ENCODE data around the gene RENBP.

Gene RENBP

DNA sequence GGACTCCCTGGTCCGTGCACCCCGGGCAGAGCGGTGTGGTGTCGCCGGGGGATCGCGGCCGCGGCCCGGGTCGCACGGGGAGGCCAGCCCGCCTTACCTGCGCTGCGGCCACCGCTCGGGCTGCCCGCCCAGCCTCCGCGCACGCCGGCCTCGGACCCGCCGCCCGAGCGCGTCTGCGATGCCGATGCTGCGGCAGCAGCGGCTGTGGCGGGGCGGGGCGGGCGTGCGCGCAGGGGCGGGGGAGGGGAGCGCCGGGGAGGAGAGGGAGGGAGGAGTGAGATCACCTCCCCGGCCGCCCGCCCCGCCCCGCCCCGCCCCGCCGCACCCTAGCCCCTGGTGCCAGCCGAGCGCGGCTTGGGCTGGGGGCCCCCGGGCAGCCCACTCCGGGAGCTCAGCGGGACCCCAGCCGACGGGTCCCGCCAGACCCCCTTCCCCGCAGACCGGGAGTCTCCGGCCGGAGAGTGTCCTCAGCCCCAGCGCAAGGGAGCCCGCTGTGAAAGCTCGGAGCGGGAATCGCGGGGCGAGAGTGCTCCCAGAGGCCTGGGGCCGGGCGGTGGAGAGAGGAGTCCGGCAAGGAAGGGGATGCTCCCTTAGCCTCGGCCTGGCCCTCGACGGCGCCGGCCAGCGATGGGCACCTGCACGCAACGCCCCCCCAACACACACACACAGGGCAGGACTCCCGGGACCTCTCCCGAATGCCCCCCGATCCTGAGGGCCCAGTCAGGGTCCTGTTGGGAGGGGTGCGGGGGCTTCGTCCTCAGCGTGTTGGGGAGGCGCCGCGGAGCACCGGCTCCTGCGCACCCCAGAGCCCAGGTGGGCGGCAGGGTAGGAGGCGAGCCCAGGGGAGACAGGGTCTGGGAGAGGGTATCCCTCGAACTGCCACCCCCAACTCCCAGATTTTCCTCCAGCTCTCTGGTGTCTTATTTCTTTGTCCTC is 58.2 kb downstream of the RENBP start, which contains the start of gene L1CAM:
TSS of gene L1CAM (minus strand) at position 206 of the 936 bp plus-strand sequence. CDS start 10,337 bp downstream, outside the sequence.
- TF ChIP-seq, protein P1, sequence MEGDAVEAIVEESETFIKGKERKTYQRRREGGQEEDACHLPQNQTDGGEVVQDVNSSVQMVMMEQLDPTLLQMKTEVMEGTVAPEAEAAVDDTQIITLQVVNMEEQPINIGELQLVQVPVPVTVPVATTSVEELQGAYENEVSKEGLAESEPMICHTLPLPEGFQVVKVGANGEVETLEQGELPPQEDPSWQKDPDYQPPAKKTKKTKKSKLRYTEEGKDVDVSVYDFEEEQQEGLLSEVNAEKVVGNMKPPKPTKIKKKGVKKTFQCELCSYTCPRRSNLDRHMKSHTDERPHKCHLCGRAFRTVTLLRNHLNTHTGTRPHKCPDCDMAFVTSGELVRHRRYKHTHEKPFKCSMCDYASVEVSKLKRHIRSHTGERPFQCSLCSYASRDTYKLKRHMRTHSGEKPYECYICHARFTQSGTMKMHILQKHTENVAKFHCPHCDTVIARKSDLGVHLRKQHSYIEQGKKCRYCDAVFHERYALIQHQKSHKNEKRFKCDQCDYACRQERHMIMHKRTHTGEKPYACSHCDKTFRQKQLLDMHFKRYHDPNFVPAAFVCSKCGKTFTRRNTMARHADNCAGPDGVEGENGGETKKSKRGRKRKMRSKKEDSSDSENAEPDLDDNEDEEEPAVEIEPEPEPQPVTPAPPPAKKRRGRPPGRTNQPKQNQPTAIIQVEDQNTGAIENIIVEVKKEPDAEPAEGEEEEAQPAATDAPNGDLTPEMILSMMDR (conservative IDR thresholded peaks at IDR 0.05; ENCODE audit: control insufficient read depth, insufficient read depth, low read depth, low read length), result no peak
- no peak for DNase-seq (ENCODE audit: low read depth)
- no peak within 1 kb of the TSS for H3K4me3 ChIP-seq (ENCODE audit: control insufficient read depth, low read depth, low read length)

Data from fibroblast of mammary gland (primary cell).